ENCODE measurements around the gene OR2AT4.
"Not testable (repeated sequence)": the region's sequence is repeated elsewhere in the genome, so short reads cannot be mapped to it uniquely, and the experiment has no call there.

The OR2AT4 gene

DNA sequence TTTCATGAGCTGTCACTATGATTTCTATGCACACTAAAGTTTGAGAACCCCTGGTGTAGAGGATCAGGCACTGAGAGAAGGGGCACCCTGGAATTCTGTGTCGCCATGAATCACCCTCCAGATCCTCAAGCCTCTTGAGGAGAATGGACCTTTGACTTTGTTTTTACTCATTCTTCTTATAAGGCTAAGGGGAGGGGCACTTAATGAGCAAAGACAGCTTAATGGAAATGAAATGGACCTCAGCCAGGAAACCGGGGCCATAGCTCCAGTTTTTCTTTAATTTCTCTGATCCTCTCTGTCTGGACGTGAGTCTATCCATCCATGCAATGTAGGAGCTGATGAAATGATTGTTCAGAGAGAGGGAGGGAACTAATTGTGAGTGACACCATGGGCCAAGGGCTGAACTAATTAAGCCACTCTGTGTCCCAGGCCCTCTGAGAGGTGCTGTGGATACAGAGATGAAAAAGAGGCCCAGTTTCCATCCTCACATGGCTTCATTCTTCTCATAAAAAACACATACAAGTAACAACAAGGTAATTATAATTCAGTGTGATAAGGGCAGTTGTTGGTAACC lies 32.8 kb downstream of the OR2AT4 start:
- no peak for DNase-seq

DNA sequence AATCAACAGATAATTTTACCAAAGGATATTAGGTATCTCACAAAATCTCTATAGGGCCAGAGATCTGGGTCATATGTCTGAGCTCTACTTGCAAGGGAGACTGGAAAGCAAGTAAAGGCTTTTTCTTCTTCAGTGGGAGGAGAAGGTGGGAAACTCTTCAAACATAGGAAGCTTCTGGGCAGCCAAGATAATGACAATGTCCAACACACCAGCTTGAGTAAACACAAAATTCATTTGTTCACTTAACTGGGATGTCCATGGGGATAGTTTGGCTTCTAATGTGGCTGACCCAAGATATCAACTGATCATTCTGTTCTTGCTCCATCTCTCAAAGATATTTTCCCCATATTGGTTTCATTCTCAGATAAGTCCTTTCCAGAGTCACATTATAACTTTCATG lies 37.4 kb downstream of the OR2AT4 start:
- no peak for DNase-seq

- no peak for DNase-seq
Measured at GRCh38 chr11:75056814-75057213, 39.9 kb downstream of the OR2AT4 start.

DNA sequence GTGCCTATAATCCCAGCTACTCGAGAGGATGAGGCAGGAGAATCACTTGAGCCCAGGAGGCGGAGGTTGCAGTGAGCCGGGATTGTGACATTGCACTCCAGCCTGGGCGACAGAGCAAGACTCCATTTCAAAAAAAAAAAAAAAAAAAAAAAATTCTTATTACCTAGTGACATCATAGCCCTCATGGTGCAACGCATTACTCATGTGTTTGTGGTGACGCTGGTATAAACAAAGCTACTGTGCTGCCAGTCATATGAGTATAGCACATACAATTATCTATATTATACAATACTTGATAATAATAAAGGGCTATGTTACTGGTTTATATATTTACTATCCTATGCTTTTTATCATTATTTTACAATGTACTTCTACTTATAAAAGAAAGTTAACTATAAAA lies 41.2 kb downstream of the OR2AT4 start:
- no peak for DNase-seq

GRCh38 chr11:75052457-75052856 lies 44.2 kb downstream of the OR2AT4 start:
- DNase-seq, result no peak

- DNase-seq, result no peak
Measured at GRCh38 chr11:75051043-75051442, 45.6 kb downstream of the OR2AT4 start.

DNA sequence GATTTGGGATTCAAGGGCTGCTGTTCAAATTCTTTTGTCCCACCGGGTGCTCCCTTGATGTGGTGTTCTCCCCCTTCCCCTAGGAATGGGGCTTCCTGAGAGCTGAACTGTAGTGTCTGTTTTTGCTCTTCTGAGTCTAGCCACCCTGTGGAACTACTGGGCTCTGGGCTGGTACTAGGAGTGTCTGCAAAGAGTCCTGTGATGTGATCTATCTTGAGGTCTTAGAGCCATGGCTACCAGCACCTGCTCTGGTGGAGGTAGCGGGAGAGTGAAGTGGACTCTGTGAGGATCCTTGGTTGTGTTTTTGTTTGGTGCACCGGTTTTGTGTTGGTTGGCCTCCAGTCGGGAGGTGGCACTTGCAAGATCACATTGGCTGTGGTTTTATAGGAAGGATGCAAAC lies 46.2 kb downstream of the OR2AT4 start:
- DNase-seq, result no peak

DNA sequence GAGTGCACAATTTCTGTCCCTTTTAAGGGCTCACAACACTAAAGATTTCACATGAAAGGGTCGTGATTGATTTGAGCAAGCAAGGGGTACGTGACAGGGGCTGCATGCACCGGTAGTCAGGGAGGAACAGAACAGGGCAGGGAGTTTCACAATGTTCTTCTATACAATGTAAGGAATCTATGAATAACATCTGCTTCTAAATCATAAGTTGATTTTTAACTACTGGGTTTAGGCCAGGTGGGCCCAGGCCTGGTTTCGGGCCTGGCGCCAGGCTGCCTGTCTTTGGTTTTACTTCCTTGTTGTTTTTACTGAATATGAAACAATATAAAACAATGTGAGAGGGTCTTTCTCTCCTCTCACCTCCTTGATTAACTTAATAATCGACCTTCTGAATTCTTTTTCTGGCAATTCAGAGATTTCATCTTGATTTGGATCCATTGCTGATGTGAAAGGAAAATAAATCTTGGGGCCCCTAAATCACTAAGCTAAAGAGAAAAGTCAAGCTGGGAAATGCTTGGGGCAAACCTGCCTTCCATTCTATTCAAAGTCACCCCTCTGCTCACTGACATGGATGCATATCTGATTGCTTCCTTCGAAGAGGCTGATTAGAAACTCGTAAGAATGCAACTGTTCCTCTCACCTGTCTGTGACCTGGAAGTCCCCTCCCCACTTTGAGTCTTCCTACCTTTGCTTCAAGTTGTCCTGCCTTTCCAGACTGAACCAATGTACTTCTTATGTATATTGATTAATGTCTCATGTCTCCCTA lies 47.0 kb downstream of the OR2AT4 start:
- not testable (repeated sequence) for DNase-seq

GRCh38 chr11:75047191-75047590 lies 49.5 kb downstream of the OR2AT4 start:
- no peak for DNase-seq

GRCh38 chr11:75046668-75047067 lies 50.0 kb downstream of the OR2AT4 start:
- not testable (repeated sequence) for DNase-seq

DNA sequence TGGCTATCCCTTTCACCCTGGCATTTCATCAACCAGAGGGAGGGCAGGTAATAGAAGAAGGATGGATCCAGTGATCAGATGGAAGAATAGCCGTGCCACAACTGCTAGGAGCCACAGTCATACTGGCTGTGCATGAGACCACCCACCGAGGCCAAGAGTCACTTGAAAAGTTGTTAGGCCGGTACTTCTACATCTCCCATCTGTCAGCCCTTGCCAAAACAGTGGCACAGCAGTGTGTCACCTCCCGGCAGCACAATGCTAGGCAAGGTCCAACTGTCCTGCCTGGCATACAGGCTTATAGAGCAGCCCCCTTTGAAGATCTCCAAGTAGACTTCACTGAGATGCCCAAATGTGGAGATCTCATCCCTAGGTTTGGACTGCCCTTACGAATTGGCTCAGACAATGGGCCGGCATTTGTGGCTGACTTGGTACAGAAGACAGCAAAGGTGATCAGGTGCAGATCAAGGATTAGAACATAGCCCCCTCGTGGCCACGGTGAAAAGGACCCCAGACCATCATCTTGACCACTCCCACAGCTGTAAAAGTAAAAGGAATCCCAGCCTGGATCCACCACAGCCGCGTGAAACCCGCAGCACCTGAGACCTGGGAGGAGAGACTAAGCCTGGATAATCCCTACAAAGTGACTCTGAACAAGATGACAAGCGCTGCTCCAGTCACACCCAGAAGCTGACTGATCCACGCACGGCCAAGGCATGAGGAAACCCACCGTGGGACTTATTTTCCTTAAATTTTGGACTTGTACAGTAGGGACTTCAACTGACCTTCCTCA lies 52.1 kb downstream of the OR2AT4 start:
- not testable (repeated sequence) for DNase-seq

- DNase-seq, result not testable (repeated sequence)
Measured at GRCh38 chr11:75041821-75042220, 54.9 kb downstream of the OR2AT4 start.

GRCh38 chr11:75041263-75041662 lies 55.4 kb downstream of the OR2AT4 start:
- no peak for DNase-seq

DNA sequence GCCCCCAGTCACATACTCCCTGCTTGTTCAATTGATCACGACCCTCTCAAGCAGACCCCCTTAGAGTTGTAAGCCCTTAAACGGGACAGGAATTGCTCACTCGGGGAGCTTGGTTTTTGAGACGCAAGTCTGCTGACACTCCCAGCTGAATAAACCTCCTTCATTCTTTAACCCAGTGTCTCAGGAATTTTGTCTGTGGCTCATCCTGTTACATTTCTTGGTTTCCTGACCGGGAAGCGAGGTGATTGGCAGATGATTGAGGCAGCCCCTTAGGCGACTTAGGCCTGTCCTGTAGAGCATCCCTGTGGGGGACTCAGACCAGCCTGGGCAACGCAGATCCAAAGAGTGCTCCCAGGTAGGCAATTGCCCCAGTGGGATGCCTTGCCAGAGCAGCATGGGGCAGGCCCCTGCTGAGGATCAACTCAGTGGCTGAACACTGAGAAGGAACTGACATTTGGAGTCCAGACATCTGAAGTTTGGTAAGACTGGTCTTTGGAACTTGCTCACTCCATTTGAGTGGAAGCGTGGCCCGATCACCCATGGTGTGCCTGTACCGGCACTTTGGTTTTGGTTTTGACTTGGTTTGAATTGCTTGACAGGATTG lies 56.4 kb downstream of the OR2AT4 start:
- no peak for DNase-seq

DNA sequence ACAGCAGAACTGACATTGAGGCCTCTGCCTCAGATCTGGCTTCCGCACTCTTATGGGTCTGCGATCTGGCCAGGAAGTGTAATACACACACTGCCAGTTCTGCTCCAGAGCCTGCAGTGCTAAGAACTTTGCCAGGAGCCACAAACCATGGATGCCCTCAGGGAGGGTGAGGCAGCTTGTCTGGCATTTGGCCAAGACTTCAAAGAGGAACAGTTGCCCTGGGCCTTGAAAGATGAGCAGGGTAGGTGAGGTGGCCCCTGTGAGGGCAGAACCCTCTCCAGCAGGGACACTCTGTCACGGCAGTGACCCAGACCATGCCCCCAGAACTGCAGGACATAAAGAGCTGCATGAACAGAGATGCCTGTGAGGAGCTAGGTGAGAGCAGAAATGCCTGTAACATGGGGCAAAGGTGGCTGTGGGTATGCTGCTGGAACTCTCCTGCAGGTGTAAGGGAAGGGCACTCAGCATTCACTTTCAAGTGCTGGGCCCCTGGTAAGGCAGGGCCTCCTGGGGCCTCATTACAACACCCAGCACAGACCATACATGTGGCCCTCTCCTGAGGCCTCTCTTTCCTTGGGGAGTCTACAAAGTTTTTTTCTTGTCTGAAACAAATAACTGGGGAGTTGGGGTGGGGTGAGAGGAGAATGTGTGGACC lies 60.6 kb downstream of the OR2AT4 start:
- no peak for DNase-seq

DNA sequence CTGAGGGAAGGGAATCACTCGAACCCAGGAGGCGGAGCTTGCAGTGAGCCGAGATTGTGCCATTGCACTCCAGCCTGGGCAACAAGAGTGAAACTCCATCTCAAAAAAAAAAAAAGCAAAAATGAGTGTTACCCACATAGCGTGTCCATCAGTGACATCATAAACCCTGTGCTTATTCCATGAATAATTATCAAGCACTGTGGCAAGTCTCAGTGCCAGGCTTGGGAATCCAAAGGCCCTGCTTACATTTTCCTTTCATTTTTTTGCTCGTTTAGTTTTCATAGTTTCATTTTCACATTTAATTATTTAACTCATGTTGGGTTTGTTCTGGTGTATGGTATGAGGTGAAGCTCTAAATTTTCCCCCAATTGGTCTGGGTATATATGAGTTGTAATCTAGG lies 61.4 kb downstream of the OR2AT4 start:
- no peak for DNase-seq

GRCh38 chr11:75033916-75034315 lies 62.8 kb downstream of the OR2AT4 start:
- DNase-seq, result no peak

DNA sequence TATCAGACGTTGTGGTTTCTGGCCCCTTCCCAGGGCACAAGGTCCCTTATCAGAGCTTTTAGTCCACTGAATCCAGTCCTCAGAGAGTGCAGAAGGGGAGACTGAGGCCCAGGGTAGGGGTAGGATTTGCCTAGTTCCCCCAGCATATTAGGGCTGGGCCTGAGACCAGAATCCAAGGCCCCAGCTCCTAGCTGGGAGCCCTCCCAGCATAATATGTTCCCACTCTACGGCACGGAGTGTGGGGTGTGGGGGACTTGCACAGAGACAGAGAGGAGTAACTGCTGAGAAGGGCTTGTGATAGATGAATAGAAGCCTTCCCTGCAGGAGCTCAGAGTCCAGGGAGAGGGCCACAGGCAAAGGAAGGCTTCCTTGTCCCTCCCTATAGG lies 64.1 kb downstream of the OR2AT4 start:
- no peak for DNase-seq

- peak; percentile 7 for DNase-seq
Measured at GRCh38 chr11:75031771-75032549, 64.7 kb downstream of the OR2AT4 start.
